WERI-Rb-1 (cell line): ENCODE results near the gene CPNE5.

Experiments
- DNase-seq: peaks from one replicate; pipeline ENCODE4 v3.0.0-alpha.2; 2020
- H3K27ac ChIP-seq: fragments of 250-450 bp; sonication (Bioruptor Pico); 2 replicates; pipeline ENCODE4 v1.5.1; 2020; ENCODE audit warnings: mild to moderate bottlenecking, moderate library complexity
- H3K27me3 ChIP-seq: fragments of 250-450 bp; sonication (Bioruptor Pico); 2 replicates; pipeline ENCODE4 v1.5.1; 2021; ENCODE audit warnings: mild to moderate bottlenecking, low read depth, moderate library complexity; ENCODE audit not compliant: insufficient read depth, severe bottlenecking
- H3K36me3 ChIP-seq: fragments of 250-450 bp; sonication (Bioruptor Pico); 2 replicates; pipeline ENCODE4 v1.5.1; 2020; ENCODE audit warnings: mild to moderate bottlenecking, moderate library complexity
- H3K4me3 ChIP-seq: 2 replicates; pipeline ENCODE4 v1.5.1; 2011; ENCODE audit warnings: low read depth, mild to moderate bottlenecking, control low read depth, low read length
- H3K9me3 ChIP-seq: fragments of 250-450 bp; sonication (Bioruptor Pico); 2 replicates; pipeline ENCODE4 v1.5.1; 2021; ENCODE audit warnings: mild to moderate bottlenecking, moderate library complexity; ENCODE audit not compliant: severe bottlenecking
- TF ChIP-seq, protein P1 (sequence below): IDR thresholded peaks from 2 replicates; pipeline ENCODE4 v1.5.1; 2011; ENCODE audit warnings: low read depth, mild to moderate bottlenecking, control low read depth, inconsistent platforms, low read length

The CPNE5 gene

DNA sequence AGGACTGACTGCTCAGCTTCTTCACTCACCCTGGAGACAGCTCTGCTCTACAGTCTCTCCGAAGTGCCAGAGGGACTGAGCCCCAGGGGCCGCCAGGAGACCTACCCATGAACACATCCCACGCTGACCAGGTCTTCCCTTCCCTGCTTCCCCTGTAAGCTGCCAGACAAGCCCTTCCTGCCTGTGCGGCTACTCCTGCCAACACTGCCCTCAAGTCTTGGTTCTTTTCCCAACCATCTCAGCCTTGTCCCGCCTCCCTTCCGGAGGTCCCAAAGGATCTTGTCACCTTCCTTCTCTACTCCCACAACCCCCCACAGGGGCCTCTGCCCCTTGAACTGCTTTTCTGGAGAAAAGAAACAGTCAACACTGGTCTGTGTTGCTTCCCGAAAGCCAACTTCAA lies 15.0 kb downstream of the CPNE5 start:
- no peaks in the 10 kb centered on the region for H3K27me3 ChIP-seq
- TF ChIP-seq, protein P1, sequence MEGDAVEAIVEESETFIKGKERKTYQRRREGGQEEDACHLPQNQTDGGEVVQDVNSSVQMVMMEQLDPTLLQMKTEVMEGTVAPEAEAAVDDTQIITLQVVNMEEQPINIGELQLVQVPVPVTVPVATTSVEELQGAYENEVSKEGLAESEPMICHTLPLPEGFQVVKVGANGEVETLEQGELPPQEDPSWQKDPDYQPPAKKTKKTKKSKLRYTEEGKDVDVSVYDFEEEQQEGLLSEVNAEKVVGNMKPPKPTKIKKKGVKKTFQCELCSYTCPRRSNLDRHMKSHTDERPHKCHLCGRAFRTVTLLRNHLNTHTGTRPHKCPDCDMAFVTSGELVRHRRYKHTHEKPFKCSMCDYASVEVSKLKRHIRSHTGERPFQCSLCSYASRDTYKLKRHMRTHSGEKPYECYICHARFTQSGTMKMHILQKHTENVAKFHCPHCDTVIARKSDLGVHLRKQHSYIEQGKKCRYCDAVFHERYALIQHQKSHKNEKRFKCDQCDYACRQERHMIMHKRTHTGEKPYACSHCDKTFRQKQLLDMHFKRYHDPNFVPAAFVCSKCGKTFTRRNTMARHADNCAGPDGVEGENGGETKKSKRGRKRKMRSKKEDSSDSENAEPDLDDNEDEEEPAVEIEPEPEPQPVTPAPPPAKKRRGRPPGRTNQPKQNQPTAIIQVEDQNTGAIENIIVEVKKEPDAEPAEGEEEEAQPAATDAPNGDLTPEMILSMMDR = no peak
- DNase-seq = no peak
- no peaks in the 10 kb centered on the region for H3K9me3 ChIP-seq
- H3K4me3 ChIP-seq = no peak overlapping the region
- no peak overlapping the region for H3K27ac ChIP-seq
- H3K36me3 ChIP-seq = no peaks in the 10 kb centered on the region

DNA sequence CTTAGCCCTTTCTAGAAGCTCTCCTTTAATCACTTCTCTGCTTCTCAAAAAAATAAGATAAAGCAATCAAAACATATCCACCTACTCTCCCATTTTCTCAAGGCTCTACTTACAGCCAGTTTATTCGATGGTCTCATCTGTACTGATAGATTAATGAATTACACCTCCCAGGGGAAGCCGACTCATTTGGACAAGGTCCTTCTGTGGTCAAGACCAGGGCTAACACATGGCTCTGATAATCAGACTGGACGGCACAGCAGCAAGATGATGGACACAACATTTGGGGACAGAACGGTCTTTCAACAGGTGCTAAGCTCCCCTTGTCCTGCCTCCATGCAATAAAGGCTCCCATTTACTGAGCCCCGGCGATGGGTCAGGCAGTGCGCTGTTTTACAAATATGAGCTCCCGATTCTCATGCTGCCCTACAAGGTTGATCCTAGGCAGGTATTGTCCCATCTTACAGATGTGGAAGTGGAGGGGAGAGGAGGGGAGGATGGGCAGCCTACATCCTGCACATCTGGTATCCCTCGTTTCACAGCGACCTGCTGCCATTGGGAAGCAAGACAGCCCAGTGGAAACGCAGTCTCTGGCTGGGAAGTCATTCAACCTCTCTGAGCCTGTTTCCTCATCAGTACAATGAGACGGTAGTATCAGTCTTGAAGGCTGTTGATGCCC lies 15.7 kb downstream of the CPNE5 start:
- no peaks in the 10 kb centered on the region for H3K27me3 ChIP-seq
- no peaks in the 10 kb centered on the region for H3K36me3 ChIP-seq
- TF ChIP-seq, protein P1 = no peak
- H3K9me3 ChIP-seq = no peaks in the 10 kb centered on the region
- no peak for DNase-seq
- H3K4me3 ChIP-seq = no peak overlapping the region
- H3K27ac ChIP-seq = no peak overlapping the region

DNA sequence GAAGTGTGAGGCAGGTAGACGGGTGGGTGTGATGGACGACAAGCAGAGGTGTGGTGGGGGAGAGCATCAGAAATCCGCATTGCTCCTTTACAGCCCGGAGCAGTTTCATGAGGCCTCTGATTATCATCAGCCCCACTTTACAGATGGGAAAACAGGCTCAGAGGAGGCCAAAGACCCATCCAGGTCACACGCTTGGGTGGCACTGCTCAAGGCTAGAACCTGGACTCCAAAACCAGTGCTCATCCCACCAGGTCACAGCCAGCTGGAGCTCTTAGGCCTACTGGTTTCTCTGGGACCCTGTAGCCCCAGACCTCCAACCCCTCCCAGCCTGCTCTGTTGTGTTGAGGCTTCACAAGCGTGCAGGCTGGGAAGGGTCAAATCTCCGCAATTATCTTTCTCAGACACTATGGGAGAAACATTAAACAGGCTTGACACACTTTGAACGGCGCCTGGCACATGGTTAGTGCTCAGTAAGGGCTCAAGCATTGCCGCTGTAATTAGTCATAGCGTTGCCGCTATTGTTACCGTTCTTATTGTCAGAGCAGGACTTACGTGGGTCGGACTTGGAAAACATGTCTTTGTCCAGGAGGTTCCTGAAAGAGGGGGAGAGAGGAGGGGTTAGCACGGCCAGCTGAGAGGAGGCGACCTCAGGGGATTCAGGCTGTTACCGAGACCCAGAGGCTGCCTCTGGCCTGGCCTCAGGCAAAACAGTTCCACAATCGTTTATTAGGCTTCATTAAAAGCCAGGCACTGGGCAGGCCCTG lies 16.6 kb downstream of the CPNE5 start:
- Histone ChIP-seq H3K27me3 (no peaks in the 10 kb centered on the region), H3K9me3 (no peaks in the 10 kb centered on the region), H3K4me3 (no peak overlapping the region), H3K27ac (no peak overlapping the region), H3K36me3 (no peaks in the 10 kb centered on the region)
- no peak for DNase-seq
- TF ChIP-seq, protein P1 = no peak

DNA sequence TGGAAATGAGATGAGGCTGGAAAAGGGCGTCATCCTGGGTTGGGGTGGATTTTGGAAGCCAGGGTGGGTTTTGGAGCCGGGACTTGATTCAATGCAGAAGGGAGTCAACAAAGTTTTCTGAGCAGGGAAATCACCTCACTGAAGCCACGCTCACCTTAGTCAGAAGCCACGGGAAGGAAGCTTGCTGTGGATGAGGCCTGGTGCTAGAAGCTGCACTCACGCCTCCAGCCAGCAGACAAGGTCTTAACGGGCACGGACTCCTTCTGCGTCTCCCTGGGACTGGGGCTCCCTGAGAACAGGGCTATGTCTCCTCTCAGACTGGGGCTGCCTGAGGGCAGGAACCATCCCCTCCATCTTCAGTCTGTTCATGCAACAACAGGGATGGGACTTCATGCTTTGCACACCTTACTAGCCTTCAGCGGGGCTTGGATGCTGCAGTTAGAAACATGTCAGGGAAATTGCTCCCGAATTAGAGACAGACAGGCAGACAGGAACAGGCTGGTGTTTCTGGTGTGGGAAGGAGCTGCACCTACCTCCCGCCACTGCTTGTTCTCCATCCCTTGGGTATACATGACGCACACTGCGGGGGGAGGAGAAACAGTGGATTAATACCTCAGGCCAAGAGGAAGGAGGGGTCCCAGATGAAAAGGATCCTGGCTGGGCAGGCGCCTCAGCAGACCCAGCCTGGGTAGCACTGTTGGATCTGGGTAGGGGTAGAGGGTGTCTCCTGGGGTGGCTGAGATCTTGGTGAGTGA lies 17.5 kb downstream of the CPNE5 start:
- Histone ChIP-seq H3K4me3 (no peak overlapping the region), H3K27ac (peak overlapping the region; percentile 15), H3K9me3 (no peaks in the 10 kb centered on the region), H3K36me3 (no peaks in the 10 kb centered on the region), H3K27me3 (no peaks in the 10 kb centered on the region)
- DNase-seq = no peak
- TF ChIP-seq, protein P1 = no peak

DNA sequence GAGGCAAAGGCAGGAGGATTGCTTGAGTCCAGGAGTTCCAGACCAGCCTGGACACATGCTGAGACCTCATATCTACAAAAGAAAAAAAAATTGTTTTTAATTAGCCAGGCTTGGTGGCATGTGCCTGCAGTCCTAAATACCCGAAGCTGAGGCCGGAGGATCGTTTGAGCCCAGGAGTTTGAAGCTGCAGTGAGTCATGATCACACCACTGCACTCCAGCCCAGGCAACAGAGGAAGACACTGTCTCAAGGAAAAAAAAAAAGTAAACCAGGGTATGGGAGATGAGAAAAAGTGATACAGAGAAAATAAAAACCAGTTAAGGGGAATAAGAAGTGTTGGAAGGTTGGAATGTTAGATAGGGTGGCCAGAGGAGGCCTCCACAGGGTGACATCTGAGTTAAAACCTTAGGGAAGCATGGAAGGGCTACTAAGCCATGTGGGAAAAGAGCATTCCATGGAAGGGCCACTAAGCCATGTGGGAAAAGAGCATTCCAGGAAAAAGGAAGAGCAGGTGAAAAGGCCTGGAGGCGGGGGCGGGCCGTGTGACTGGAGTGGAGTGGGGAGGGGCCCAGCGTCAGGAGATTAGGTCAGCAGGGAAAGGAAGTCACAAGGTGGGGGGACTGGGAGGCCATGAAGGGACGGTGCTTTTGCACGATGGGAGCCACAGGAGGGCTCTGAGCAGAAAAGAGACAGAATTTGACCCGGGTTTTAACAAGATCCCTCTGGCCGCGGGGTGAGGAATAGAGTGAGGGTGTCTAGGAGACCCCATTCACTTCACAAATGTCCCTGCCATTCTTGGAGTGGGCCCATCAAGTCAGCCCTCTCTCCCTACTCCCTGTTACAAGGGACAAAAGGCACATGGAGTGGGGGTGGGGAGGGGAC lies 18.3 kb downstream of the CPNE5 start:
- TF ChIP-seq, protein P1 = no peak
- Histone ChIP-seq H3K27ac (peak overlapping the region; percentile 15), H3K4me3 (no peak overlapping the region), H3K36me3 (no peaks in the 10 kb centered on the region), H3K27me3 (no peaks in the 10 kb centered on the region), H3K9me3 (no peaks in the 10 kb centered on the region)
- peak; percentile 83 for DNase-seq
